ENCODE measurements around the gene TOMM40. TPM values are rescaled to one million over a fixed set of nuclear protein-coding genes. Genes with fewer than 3 reads are reported as not detected.
A peak's percentile ranks its signal among the peaks of the same experiment; 100 is the strongest.
"Not testable (repeated sequence)": the region's sequence is repeated elsewhere in the genome, so short reads cannot be mapped to it uniquely, and the experiment has no call there.

Gene TOMM40
- total RNA-seq, 2 experiments from 2014 or later: 25.4 to 26.8 TPM

- no peaks in the 10 kb centered on the region for H3K9me3 Mint-ChIP-seq
- DNase-seq: peak in 1 of 14 experiments; percentile 6
- Histone ChIP-seq H3K27ac (ENCODE audit: low read depth in 1 of 2, low read length in 2 of 2) (no peak overlapping the region), H3K4me3 (ENCODE audit: low read length) (no peak overlapping the region), H3K9me3 (ENCODE audit: control insufficient read depth in 1 of 2, insufficient read depth in 1 of 2, low read length in 2 of 2) (no peaks in the 10 kb centered on the region), H3K4me1 (ENCODE audit: insufficient read depth, low read length) (peaks cover 14% of the 10 kb centered on the region), H3K36me3 (ENCODE audit: insufficient read depth, low read length) (no peaks in the 10 kb centered on the region), H3K27me3 (ENCODE audit: control insufficient read depth in 1 of 2, insufficient read depth in 2 of 2, low read length in 2 of 2) (peaks cover 8 to 14% of the 10 kb centered on the region in 2 experiments)
- H3K27ac Mint-ChIP-seq: no peak overlapping the region
- H3K27me3 Mint-ChIP-seq: peaks cover 49% of the 10 kb centered on the region
- no peaks in the 10 kb centered on the region for H3K36me3 Mint-ChIP-seq (ENCODE audit: low read depth)
- no peak for ATAC-seq (ENCODE audit: poor library complexity)
- H3K4me3 Mint-ChIP-seq: peak overlapping the region; percentile 25
- POLR2A ChIA-PET: no interaction called here
- CTCF ChIA-PET: interaction anchor here (1.3 kb wide), 1 partner anchor 9 kb away, joined by 3 read pairs; no protein-coding TSS in a partner anchor
- H3K4me1 Mint-ChIP-seq (ENCODE audit: low read depth): peaks cover 10% of the 10 kb centered on the region
- intact Hi-C loops (cut with DNase I, micrococcal nuclease): no loop called here
- TF ChIP-seq, protein P1, sequence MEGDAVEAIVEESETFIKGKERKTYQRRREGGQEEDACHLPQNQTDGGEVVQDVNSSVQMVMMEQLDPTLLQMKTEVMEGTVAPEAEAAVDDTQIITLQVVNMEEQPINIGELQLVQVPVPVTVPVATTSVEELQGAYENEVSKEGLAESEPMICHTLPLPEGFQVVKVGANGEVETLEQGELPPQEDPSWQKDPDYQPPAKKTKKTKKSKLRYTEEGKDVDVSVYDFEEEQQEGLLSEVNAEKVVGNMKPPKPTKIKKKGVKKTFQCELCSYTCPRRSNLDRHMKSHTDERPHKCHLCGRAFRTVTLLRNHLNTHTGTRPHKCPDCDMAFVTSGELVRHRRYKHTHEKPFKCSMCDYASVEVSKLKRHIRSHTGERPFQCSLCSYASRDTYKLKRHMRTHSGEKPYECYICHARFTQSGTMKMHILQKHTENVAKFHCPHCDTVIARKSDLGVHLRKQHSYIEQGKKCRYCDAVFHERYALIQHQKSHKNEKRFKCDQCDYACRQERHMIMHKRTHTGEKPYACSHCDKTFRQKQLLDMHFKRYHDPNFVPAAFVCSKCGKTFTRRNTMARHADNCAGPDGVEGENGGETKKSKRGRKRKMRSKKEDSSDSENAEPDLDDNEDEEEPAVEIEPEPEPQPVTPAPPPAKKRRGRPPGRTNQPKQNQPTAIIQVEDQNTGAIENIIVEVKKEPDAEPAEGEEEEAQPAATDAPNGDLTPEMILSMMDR (IDR thresholded peaks at IDR 0.05): no peak
Observed at GRCh38 chr19:44912854-44913253, 21.8 kb downstream of the TOMM40 start.

GRCh38 chr19:44913512-44914432 is 22.7 kb downstream of the TOMM40 start:
- H3K4me1 Mint-ChIP-seq (ENCODE audit: low read depth); ATAC-seq (ENCODE audit: poor library complexity); H3K9me3 ChIP-seq (ENCODE audit: control insufficient read depth in 1 of 2, insufficient read depth in 1 of 2, low read length in 2 of 2); H3K36me3 Mint-ChIP-seq (ENCODE audit: low read depth); intact Hi-C loops (cut with DNase I, micrococcal nuclease); H3K27ac ChIP-seq (ENCODE audit: low read depth in 1 of 2, low read length in 2 of 2); H3K36me3 ChIP-seq (ENCODE audit: insufficient read depth, low read length); POLR2A ChIA-PET; H3K27ac Mint-ChIP-seq; H3K4me3 ChIP-seq (ENCODE audit: low read length); H3K9me3 Mint-ChIP-seq: not testable (repeated sequence)
- H3K27me3 ChIP-seq (ENCODE audit: control insufficient read depth in 1 of 2, insufficient read depth in 2 of 2, low read length in 2 of 2): peaks cover 5 to 14% of the 10 kb centered on the region in 2 experiments
- Mint-ChIP-seq H3K4me3 (peak overlapping the region; percentile 89), H3K27me3 (peaks cover 44% of the 10 kb centered on the region)
- H3K4me1 ChIP-seq (ENCODE audit: insufficient read depth, low read length): peaks cover 14% of the 10 kb centered on the region
- CTCF ChIA-PET: interaction anchor here (1.3 kb wide), 1 partner anchor 10 kb away, joined by 3 read pairs; no protein-coding TSS in a partner anchor
- DNase-seq: peak in 1 of 14 experiments; percentile 3

GRCh38 chr19:44914433-44915206 is 23.6 kb downstream of the TOMM40 start, which contains the start of gene APOC1:
Gene APOC1, plus strand, starts transcription at chr19:44914608. Its CDS starts 284 bp downstream, at chr19:44914892.
- H3K9me3 ChIP-seq (ENCODE audit: control insufficient read depth in 1 of 2, insufficient read depth in 1 of 2, low read length in 2 of 2); H3K27ac ChIP-seq (ENCODE audit: low read depth in 1 of 2, low read length in 2 of 2); H3K4me1 Mint-ChIP-seq (ENCODE audit: low read depth); H3K36me3 ChIP-seq (ENCODE audit: insufficient read depth, low read length); H3K9me3 Mint-ChIP-seq; H3K27ac Mint-ChIP-seq; H3K36me3 Mint-ChIP-seq (ENCODE audit: low read depth); intact Hi-C loops (cut with DNase I, micrococcal nuclease): not testable (repeated sequence)
- CTCF ChIA-PET: interaction anchor here (1.0 kb wide), 1 partner anchor 9 kb away, joined by 6 read pairs; the partner anchor contains the start of gene APOE
- Histone ChIP-seq H3K4me1 (ENCODE audit: insufficient read depth, low read length) (peaks cover 14% of the 10 kb centered on the region), H3K27me3 (ENCODE audit: control insufficient read depth in 1 of 2, insufficient read depth in 2 of 2, low read length in 2 of 2) (peaks cover 5 to 14% of the 10 kb centered on the region in 2 experiments), H3K4me3 (ENCODE audit: low read length) (peak within 1 kb of the TSS; percentile 62)
- Mint-ChIP-seq H3K4me3 (peak within 1 kb of the TSS; percentile 89), H3K27me3 (peaks cover 44% of the 10 kb centered on the region)
- peak; percentile 97 for ATAC-seq (ENCODE audit: poor library complexity)
- DNase-seq: peak; percentile 48 to 88 (median 66)
- POLR2A ChIA-PET: interaction anchor here (0.9 to 1.2 kb wide), 2 partner anchors 24 to 40 kb away, joined by 3 read pairs; partner anchors contain the start of genes CLPTM1 and TOMM40
